Gastroesophageal sphincter (tissue), 4 donors: ENCODE data around the gene PTPN3. TPM values are rescaled to one million over a fixed set of nuclear protein-coding genes. Genes with fewer than 3 reads are reported as not detected.
"Not testable (repeated sequence)": the region's sequence is repeated elsewhere in the genome, so short reads cannot be mapped to it uniquely, and the experiment has no call there.

Experiments
- ATAC-seq: fragments of 150-250 bp; one replicate; pipeline ENCODE4 v1.9.1; 2016; ENCODE audit warnings: mild to moderate bottlenecking, moderate library complexity
- H3K27ac ChIP-seq, 4 donors: fragments of 200-600 bp; sonication (generic) in 3 of 4; 1 replicate in 3 of 4; 2 replicates in 1 of 4; pipeline ENCODE4 v1.5.1; 2016 to 2019
- H3K27me3 ChIP-seq: fragments of 200-600 bp; sonication (generic); one replicate; pipeline ENCODE4 v1.5.1; 2019
- H3K36me3 ChIP-seq, 2 donors: fragments of 200-600 bp; sonication (generic); one replicate each; pipeline ENCODE4 v1.5.1; 2019; ENCODE audit warnings: control low read depth in 1 of 2
- H3K4me1 ChIP-seq, 3 donors: fragments of 200-600 bp; sonication (generic); 1 replicate in 2 of 3; 2 replicates in 1 of 3; pipeline ENCODE4 v1.5.1; 2016 to 2019; ENCODE audit warnings: control low read depth in 2 of 3
- H3K4me3 ChIP-seq, 2 donors: fragments of 200-600 bp; sonication (generic); one replicate each; pipeline ENCODE4 v1.5.1; 2019; ENCODE audit warnings: mild to moderate bottlenecking in 1 of 2, moderate library complexity in 1 of 2
- H3K9me3 ChIP-seq, 3 donors: fragments of 200-600 bp; sonication (generic); one replicate each; pipeline ENCODE4 v1.5.1; 2017 to 2019; ENCODE audit warnings: control low read depth in 2 of 3
- CTCF ChIP-seq, 4 experiments: fragments of 200-600 bp in 2 of 4; fragments of 450-650 bp in 2 of 4; sonication (generic) in 1 of 4; IDR thresholded peaks; one replicate each; pipeline ENCODE4 v1.5.1; 2017 to 2019; ENCODE audit warnings: antibody characterized with exemption in 4 of 4, mild to moderate bottlenecking in 2 of 4, moderate library complexity in 2 of 4
- EP300 ChIP-seq: sonication (generic); formaldehyde crosslinking; IDR thresholded peaks from one replicate; pipeline ENCODE4 v1.6.1; 2017; ENCODE audit warnings: antibody characterized with exemption, mild to moderate bottlenecking
- POLR2A ChIP-seq, 2 donors: fragments of 450-650 bp; IDR thresholded peaks; one replicate each; pipeline ENCODE4 v1.6.1; 2017; ENCODE audit warnings: antibody characterized with exemption in 2 of 2, mild to moderate bottlenecking in 2 of 2, moderate library complexity in 1 of 2
- POLR2AphosphoS5 ChIP-seq: sonication (generic); formaldehyde crosslinking; IDR thresholded peaks from one replicate; pipeline ENCODE4 v1.6.1; 2017; ENCODE audit warnings: antibody characterized with exemption
- WGBS, 2 donors: methylation state at CpG; one replicate each; pipeline ENCODE4 v1.1.5; 2018; ENCODE audit warnings: low coverage in 1 of 2; 5-methylcytosine and 5-hydroxymethylcytosine counted together
- total RNA-seq, 4 donors: library from RNA; depleted of rRNA; stranded (reverse); fragments of >200 nt; gene quantifications; one replicate each; pipeline ENCODE4 v1.1.0, GENCODE V29; 2016

Gene PTPN3
- 1 to 10 TPM; 1.2 to 3.4 (median 1.6) TPM for total RNA-seq

GRCh38 chr9:109498195-109499092 is at the start of gene PTPN3:
Gene PTPN3 (minus strand): TSS chr9:109498307. CDS start chr9:109463434, 34,873 bp downstream.
- WGBS, 2 donors = 15 to 56% methylated on average over 5 to 16 of the region's 78 CpGs
- TF ChIP-seq EP300 (no peak), POLR2A (IDR thresholded peaks at IDR 0.05) (no peak), CTCF (IDR thresholded peaks at IDR 0.05) (no peak), POLR2AphosphoS5 (no peak)
- Histone ChIP-seq H3K27ac (no peak within 1 kb of the TSS), H3K36me3 (no peaks in the 10 kb centered on the region), H3K4me3 (peak within 1 kb of the TSS; percentile 25 to 55), H3K27me3 (peaks cover 72% of the 10 kb centered on the region), H3K9me3 (no peaks in the 10 kb centered on the region), H3K4me1 (peaks cover 0 to 29% (median 5%) of the 10 kb centered on the region in 3 donors)
- ATAC-seq = peak; percentile 63

GRCh38 chr9:109544954-109545353 is 46.8 kb upstream of the PTPN3 start:
- not testable (repeated sequence) for H3K4me3 ChIP-seq, H3K4me1 ChIP-seq, H3K27ac ChIP-seq, ATAC-seq, H3K36me3 ChIP-seq
- H3K9me3 ChIP-seq = peaks cover 0 to 34% (median 0%) of the 10 kb centered on the region in 3 donors
- peaks cover 18% of the 10 kb centered on the region for H3K27me3 ChIP-seq
- WGBS, 2 donors = 86 to 92% methylated on average over 1 of the region's 1 CpG

GRCh38 chr9:109542922-109543321 is 44.8 kb upstream of the PTPN3 start:
- 50 to 61% methylated on average over 2 to 4 of the region's 4 CpGs for WGBS, 2 donors
- Histone ChIP-seq H3K36me3 (no peaks in the 10 kb centered on the region), H3K4me1 (no peaks in the 10 kb centered on the region), H3K27me3 (peaks cover 26% of the 10 kb centered on the region), H3K9me3 (peaks cover 0 to 34% (median 0%) of the 10 kb centered on the region in 3 donors), H3K4me3 (no peak overlapping the region), H3K27ac (no peak overlapping the region)
- no peak for TF ChIP-seq EP300
- TF ChIP-seq POLR2A (IDR thresholded peaks at IDR 0.05) = no peak
- no peak for TF ChIP-seq POLR2AphosphoS5
- no peak for TF ChIP-seq CTCF (IDR thresholded peaks at IDR 0.05)
- ATAC-seq = no peak

- TF ChIP-seq CTCF (IDR thresholded peaks at IDR 0.05) (no peak), POLR2AphosphoS5 (no peak), EP300 (no peak), POLR2A (IDR thresholded peaks at IDR 0.05) (no peak)
- Histone ChIP-seq H3K4me3 (no peak overlapping the region), H3K27ac (no peak overlapping the region), H3K27me3 (peaks cover 58% of the 10 kb centered on the region), H3K36me3 (no peaks in the 10 kb centered on the region), H3K4me1 (no peaks in the 10 kb centered on the region), H3K9me3 (no peaks in the 10 kb centered on the region)
- WGBS, 2 donors = 71 to 78% methylated on average over 5 of the region's 5 CpGs
- ATAC-seq = no peak
These were observed 40.2 kb upstream of the PTPN3 start for GRCh38 chr9:109538346-109538745.

- H3K36me3 ChIP-seq = no peaks in the 10 kb centered on the region
- H3K27ac ChIP-seq = no peak overlapping the region
- no peaks in the 10 kb centered on the region for H3K9me3 ChIP-seq
- H3K4me3 ChIP-seq = no peak overlapping the region
- no peak for ATAC-seq
- peaks cover 60% of the 10 kb centered on the region for H3K27me3 ChIP-seq
- no peak for TF ChIP-seq POLR2AphosphoS5
- no peak for TF ChIP-seq POLR2A (IDR thresholded peaks at IDR 0.05)
- TF ChIP-seq CTCF (IDR thresholded peaks at IDR 0.05) = no peak
- TF ChIP-seq EP300 = no peak
- WGBS, 2 donors = 58 to 76% methylated on average over 5 to 6 of the region's 6 CpGs
- no peaks in the 10 kb centered on the region for H3K4me1 ChIP-seq
These were observed 39.2 kb upstream of the PTPN3 start for GRCh38 chr9:109537288-109537687.
